Activated CD4-positive, CD25-positive, alpha-beta regulatory T cell treated with anti-CD3 and anti-CD28 coated beads, Interleukin-2, amount 50 U/mL, for 24 hours (primary cell): ENCODE results near the gene GNAI3.

Source experiments
- ATAC-seq, 2 donors: fragments of 150-1000 bp; cut with Tn5 transposase; one replicate each; pipeline ENCODE4 v1.10.0; 2021; ENCODE audit warnings: mild to moderate bottlenecking in 1 of 2, moderate library complexity in 1 of 2

Gene GNAI3

GRCh38 chr1:109546311-109547109 lies 1.9 kb upstream of the GNAI3 start:
- peak; percentile 40 to 42 for ATAC-seq

- ATAC-seq: no peak
These were observed 723 bp upstream of the GNAI3 start for GRCh38 chr1:109547463-109548320.

- no peak for ATAC-seq
These were observed 8.1 kb downstream of the GNAI3 start for GRCh38 chr1:109556563-109556962.

GRCh38 chr1:109557520-109557919 lies 9.1 kb downstream of the GNAI3 start:
- ATAC-seq: no peak

- ATAC-seq: no peak
These were observed 11.6 kb downstream of the GNAI3 start for GRCh38 chr1:109559995-109560394.

- ATAC-seq: no peak
These were observed 15.9 kb downstream of the GNAI3 start for GRCh38 chr1:109564194-109564878.

GRCh38 chr1:109565241-109565640 lies 16.8 kb downstream of the GNAI3 start:
- no peak for ATAC-seq

GRCh38 chr1:109566982-109567381 lies 18.6 kb downstream of the GNAI3 start:
- ATAC-seq: no peak

GRCh38 chr1:109567877-109568672 lies 19.7 kb downstream of the GNAI3 start:
- no peak for ATAC-seq

GRCh38 chr1:109569323-109569722 lies 20.9 kb downstream of the GNAI3 start:
- no peak for ATAC-seq

- ATAC-seq: no peak
These were observed 22.0 kb downstream of the GNAI3 start for GRCh38 chr1:109570414-109570813.

- no peak for ATAC-seq
These were observed 25.4 kb downstream of the GNAI3 start for GRCh38 chr1:109573785-109574184.

GRCh38 chr1:109578947-109579443 lies 30.6 kb downstream of the GNAI3 start:
- no peak for ATAC-seq

- no peak for ATAC-seq
These were observed 31.1 kb downstream of the GNAI3 start for GRCh38 chr1:109579491-109579890.

- no peak for ATAC-seq
These were observed 33.6 kb downstream of the GNAI3 start for GRCh38 chr1:109582021-109582420.

GRCh38 chr1:109584766-109585165 lies 36.4 kb downstream of the GNAI3 start:
- ATAC-seq: no peak

GRCh38 chr1:109586055-109586454 lies 37.6 kb downstream of the GNAI3 start:
- no peak for ATAC-seq

- ATAC-seq: no peak
These were observed 40.8 kb downstream of the GNAI3 start for GRCh38 chr1:109589177-109589576.

- ATAC-seq: no peak
These were observed 41.3 kb downstream of the GNAI3 start for GRCh38 chr1:109589679-109590078.

- no peak for ATAC-seq
These were observed 44.5 kb downstream of the GNAI3 start for GRCh38 chr1:109592916-109593315.

- ATAC-seq: no peak
These were observed 47.1 kb downstream of the GNAI3 start for GRCh38 chr1:109595531-109595930.

- no peak for ATAC-seq
These were observed 49.7 kb downstream of the GNAI3 start for GRCh38 chr1:109598156-109598555.
